CD14-positive monocyte (primary cell): Measurements from ENCODE around the gene SH3RF1. TPM values are rescaled to one million over a fixed set of nuclear protein-coding genes. Genes with fewer than 3 reads are reported as not detected.

ENCODE experiments used
- DNase-seq, 3 donors: peaks; one replicate each; pipeline ENCODE4 v3.0.0-alpha.2; 2011 to 2022
- H2AFZ ChIP-seq: 2 replicates; pipeline ENCODE4 v1.6.0; 2012; ENCODE audit warnings: mild to moderate bottlenecking, low read depth, low read length, inconsistent platforms; ENCODE audit not compliant: insufficient read depth, poor library complexity, severe bottlenecking
- H3K27ac ChIP-seq, 2 donors: 1 replicate in 1 of 2; 2 replicates in 1 of 2; pipeline ENCODE4 v1.5.1; 2012 to 2013; ENCODE audit warnings: low read length in 2 of 2, control low read depth in 1 of 2, inconsistent platforms in 1 of 2, low read depth in 1 of 2, mild to moderate bottlenecking in 1 of 2
- H3K27me3 ChIP-seq, 2 donors: one replicate each; pipeline versions ENCODE4 v1.6.0 to v1.6.1; 2011 to 2013; ENCODE audit warnings: low read length in 2 of 2; ENCODE audit not compliant: control insufficient read depth in 2 of 2, insufficient read depth in 2 of 2
- H3K36me3 ChIP-seq, 2 donors: replicated peaks in 1 of 2; 1 replicate in 1 of 2; 2 replicates in 1 of 2; pipeline versions ENCODE4 v1.5.1 to v1.6.1; 2012 to 2013; ENCODE audit warnings: low read length in 2 of 2, control low read depth in 1 of 2, inconsistent platforms in 1 of 2, mild to moderate bottlenecking in 1 of 2; ENCODE audit not compliant: insufficient read depth in 2 of 2, control insufficient read depth in 1 of 2
- H3K4me1 ChIP-seq, 2 donors: 1 replicate in 1 of 2; 2 replicates in 1 of 2; pipeline versions ENCODE4 v1.5.1 to v1.6.1; 2012 to 2013; ENCODE audit warnings: low read length in 2 of 2, control low read depth in 1 of 2, inconsistent platforms in 1 of 2, mild to moderate bottlenecking in 1 of 2, moderate library complexity in 1 of 2; ENCODE audit not compliant: insufficient read depth in 2 of 2, control insufficient read depth in 1 of 2
- H3K4me2 ChIP-seq: replicated peaks from 2 replicates; pipeline ENCODE3; 2012; ENCODE audit warnings: low read length, moderate library complexity, mild to moderate bottlenecking; ENCODE audit not compliant: poor library complexity, severe bottlenecking; ENCODE audit errors: extremely low read depth
- H3K4me3 ChIP-seq, 3 experiments: fragments of 200-600 bp in 1 of 3; sonication (generic) in 1 of 3; replicated peaks in 1 of 3; 1 replicate in 2 of 3; 2 replicates in 1 of 3; pipeline ENCODE4 v1.5.1; 2011 to 2013; ENCODE audit warnings: low read length in 3 of 3, mild to moderate bottlenecking in 3 of 3, control low read depth in 2 of 3, low read depth in 2 of 3, inconsistent platforms in 1 of 3, moderate library complexity in 1 of 3
- H3K79me2 ChIP-seq: 2 replicates; pipeline ENCODE4 v1.6.0; 2012; ENCODE audit warnings: mild to moderate bottlenecking, control low read depth, inconsistent platforms, low read length, moderate library complexity; ENCODE audit not compliant: insufficient read depth
- H3K9ac ChIP-seq: 2 replicates; pipeline ENCODE4 v1.6.0; 2017; ENCODE audit warnings: low read length, mild to moderate bottlenecking; ENCODE audit not compliant: insufficient read depth, poor library complexity, severe bottlenecking
- H3K9me3 ChIP-seq, 2 donors: replicated peaks in 1 of 2; 1 replicate in 1 of 2; 2 replicates in 1 of 2; pipeline versions ENCODE4 v1.5.1 to v1.6.1; 2012 to 2013; ENCODE audit warnings: low read length in 2 of 2, control low read depth in 1 of 2; ENCODE audit not compliant: control insufficient read depth in 1 of 2, insufficient read depth in 1 of 2
- H4K20me1 ChIP-seq: 2 replicates; pipeline ENCODE4 v1.6.0; 2012; ENCODE audit warnings: mild to moderate bottlenecking, low read length, control low read depth, moderate library complexity; ENCODE audit not compliant: insufficient read depth
- H3K27ac Mint-ChIP-seq, 7 donors: one replicate each; pipeline ENCODE4 v1.8.0; 2020; ENCODE audit warnings: mild to moderate bottlenecking in 7 of 7, mixed read lengths in 7 of 7, moderate library complexity in 6 of 7, inconsistent platforms in 2 of 7
- H3K27me3 Mint-ChIP-seq, 3 donors: one replicate each; pipeline ENCODE4 v1.8.0; 2021 to 2022; ENCODE audit warnings: low read depth in 3 of 3, mild to moderate bottlenecking in 3 of 3, mixed read lengths in 3 of 3, moderate library complexity in 3 of 3, inconsistent platforms in 1 of 3
- H3K36me3 Mint-ChIP-seq, 2 donors: one replicate each; pipeline ENCODE4 v1.8.0; 2020; ENCODE audit warnings: mixed read lengths in 2 of 2, inconsistent platforms in 1 of 2, mild to moderate bottlenecking in 1 of 2
- H3K4me1 Mint-ChIP-seq: one replicate; pipeline ENCODE4 v1.8.0; 2020; ENCODE audit warnings: mild to moderate bottlenecking, mixed read lengths
- H3K4me3 Mint-ChIP-seq, 2 donors: one replicate each; pipeline ENCODE4 v1.8.0; 2020; ENCODE audit warnings: mild to moderate bottlenecking in 2 of 2, mixed read lengths in 2 of 2, moderate library complexity in 1 of 2
- H3K9me3 Mint-ChIP-seq, 7 donors: one replicate each; pipeline ENCODE4 v1.8.0; 2020 to 2022; ENCODE audit warnings: mixed read lengths in 7 of 7, mild to moderate bottlenecking in 6 of 7, moderate library complexity in 6 of 7, inconsistent platforms in 2 of 7
- WGBS: methylation state at CpG from one replicate; pipeline ENCODE4 v1.1.5; 2013; ENCODE audit warnings: missing lambda C conversion rate; ENCODE audit not compliant: insufficient coverage; 5-methylcytosine and 5-hydroxymethylcytosine counted together
- intact Hi-C, 2 donors: fragments of 100-400 bp; cut with micrococcal nuclease; formaldehyde crosslinking; loops; one replicate each; pipeline versions ENCODE4 v1.15.0 to v1.15.1; 2023
- polyA plus RNA-seq, 3 donors: library from polyadenylated mRNA; depleted of rRNA in 1 of 3; unstranded in 2 of 3; stranded (reverse) in 1 of 3; fragments of 300-500 nt in 2 of 3; fragments of >200 nt in 1 of 3; fragmentation: Illumina TruSeq in 2 of 3; gene quantifications; 1 replicate in 2 of 3; 2 replicates in 1 of 3; pipeline ENCODE4 v1.2.3, GENCODE V29; 2012 to 2021
- TF ChIP-seq, protein P1 (sequence below): fragments of 200-600 bp; IDR thresholded peaks from one replicate; pipeline ENCODE4 v1.8.0; 2022; ENCODE audit warnings: antibody characterized with exemption, mild to moderate bottlenecking

SH3RF1 gene
- polyA plus RNA-seq, 3 donors: 3.1 to 4.7 (median 4.4) TPM

DNA sequence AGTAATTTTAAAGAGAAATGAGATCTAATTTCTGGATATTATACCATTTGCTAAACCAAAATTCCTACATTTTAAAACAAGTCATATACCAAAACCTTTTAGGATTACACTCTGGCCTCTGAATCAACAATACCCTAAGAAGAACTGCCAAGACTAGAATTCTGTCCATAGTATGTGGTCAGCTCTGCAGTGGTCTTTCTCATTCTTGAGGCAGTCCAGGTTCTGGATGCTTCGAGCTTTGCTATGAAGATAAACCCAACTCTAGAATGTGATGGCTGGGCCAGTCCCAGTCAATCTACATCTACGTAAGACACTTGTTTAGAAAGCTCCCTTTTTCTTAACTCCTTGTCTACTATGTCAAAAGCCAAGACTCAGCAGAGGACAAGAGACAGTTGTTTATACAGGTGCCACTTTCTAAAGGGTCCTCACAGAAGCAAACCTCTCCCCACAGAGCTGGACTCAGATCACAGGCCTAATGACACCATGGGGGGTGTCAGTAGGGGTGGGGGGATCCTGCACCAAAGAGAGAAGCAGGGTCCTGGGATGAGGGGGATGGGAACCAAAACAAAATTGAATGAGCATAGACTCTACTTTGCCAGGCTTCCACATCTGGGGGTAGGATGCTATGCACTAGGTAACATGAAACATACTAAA lies 63.2 kb downstream of the SH3RF1 start:
- H4K20me1 ChIP-seq: no peaks in the 10 kb centered on the region
- H3K27ac Mint-ChIP-seq: peak overlapping the region in 1 of 7 donors; percentile 54
- no peak overlapping the region for H3K9ac ChIP-seq
- H3K27ac ChIP-seq: no peak overlapping the region
- peaks cover 0 to 2% (median 0%) of the 10 kb centered on the region in 7 donors for H3K9me3 Mint-ChIP-seq
- H3K4me1 Mint-ChIP-seq: peaks cover 22% of the 10 kb centered on the region
- H3K27me3 Mint-ChIP-seq: peaks cover 0 to 3% (median 1%) of the 10 kb centered on the region in 3 donors
- H3K4me1 ChIP-seq: peaks cover 13 to 15% of the 10 kb centered on the region in 2 donors
- no peaks in the 10 kb centered on the region for H3K36me3 ChIP-seq
- intact Hi-C loops: no loop called here
- no peak overlapping the region for H3K4me3 ChIP-seq
- no peaks in the 10 kb centered on the region for H3K9me3 ChIP-seq
- H3K36me3 Mint-ChIP-seq: peaks cover 3 to 4% of the 10 kb centered on the region in 2 donors
- no peak overlapping the region for H3K4me2 ChIP-seq
- no peaks in the 10 kb centered on the region for H3K27me3 ChIP-seq
- no peak overlapping the region for H2AFZ ChIP-seq
- TF ChIP-seq, protein P1, sequence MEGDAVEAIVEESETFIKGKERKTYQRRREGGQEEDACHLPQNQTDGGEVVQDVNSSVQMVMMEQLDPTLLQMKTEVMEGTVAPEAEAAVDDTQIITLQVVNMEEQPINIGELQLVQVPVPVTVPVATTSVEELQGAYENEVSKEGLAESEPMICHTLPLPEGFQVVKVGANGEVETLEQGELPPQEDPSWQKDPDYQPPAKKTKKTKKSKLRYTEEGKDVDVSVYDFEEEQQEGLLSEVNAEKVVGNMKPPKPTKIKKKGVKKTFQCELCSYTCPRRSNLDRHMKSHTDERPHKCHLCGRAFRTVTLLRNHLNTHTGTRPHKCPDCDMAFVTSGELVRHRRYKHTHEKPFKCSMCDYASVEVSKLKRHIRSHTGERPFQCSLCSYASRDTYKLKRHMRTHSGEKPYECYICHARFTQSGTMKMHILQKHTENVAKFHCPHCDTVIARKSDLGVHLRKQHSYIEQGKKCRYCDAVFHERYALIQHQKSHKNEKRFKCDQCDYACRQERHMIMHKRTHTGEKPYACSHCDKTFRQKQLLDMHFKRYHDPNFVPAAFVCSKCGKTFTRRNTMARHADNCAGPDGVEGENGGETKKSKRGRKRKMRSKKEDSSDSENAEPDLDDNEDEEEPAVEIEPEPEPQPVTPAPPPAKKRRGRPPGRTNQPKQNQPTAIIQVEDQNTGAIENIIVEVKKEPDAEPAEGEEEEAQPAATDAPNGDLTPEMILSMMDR: no peak
- H3K4me3 Mint-ChIP-seq: no peak overlapping the region
- WGBS: 100% methylated on average over 1 of the region's 2 CpGs
- peaks cover 14% of the 10 kb centered on the region for H3K79me2 ChIP-seq
- no peak for DNase-seq

DNA sequence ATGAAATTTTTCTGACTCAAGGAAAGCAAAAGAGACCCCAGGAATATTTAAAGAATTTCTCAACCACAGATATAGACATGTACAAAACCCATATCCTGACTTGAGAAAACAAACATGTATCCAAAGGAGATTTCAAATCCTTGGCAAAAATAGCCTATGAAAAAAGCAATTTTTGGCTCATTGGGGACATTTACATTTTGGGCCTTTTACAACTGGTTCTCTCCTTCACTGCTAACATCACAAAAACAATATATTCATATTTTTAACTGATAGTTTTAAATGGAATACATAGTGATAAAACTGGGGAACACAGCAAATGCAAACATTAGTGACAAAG lies 65.0 kb downstream of the SH3RF1 start:
- TF ChIP-seq, protein P1: no peak
- H3K27ac ChIP-seq: no peak overlapping the region
- no peak overlapping the region for H3K4me3 ChIP-seq
- Mint-ChIP-seq H3K27ac (peak overlapping the region in 1 of 7 donors; percentile 20), H3K36me3 (peaks cover 3 to 5% of the 10 kb centered on the region in 2 donors), H3K27me3 (peaks cover 0 to 3% (median 1%) of the 10 kb centered on the region in 3 donors), H3K4me3 (no peak overlapping the region), H3K4me1 (peaks cover 9% of the 10 kb centered on the region), H3K9me3 (peaks cover 0 to 2% (median 0%) of the 10 kb centered on the region in 7 donors)
- no peak overlapping the region for H3K9ac ChIP-seq
- H2AFZ ChIP-seq: no peak overlapping the region
- intact Hi-C loops: no loop called here
- DNase-seq: no peak
- H3K4me2 ChIP-seq: no peak overlapping the region
- no peaks in the 10 kb centered on the region for H3K9me3 ChIP-seq
- H4K20me1 ChIP-seq: no peaks in the 10 kb centered on the region
- peaks cover 18% of the 10 kb centered on the region for H3K79me2 ChIP-seq
- peaks cover 6 to 10% of the 10 kb centered on the region in 2 donors for H3K4me1 ChIP-seq
- no peaks in the 10 kb centered on the region for H3K36me3 ChIP-seq
- H3K27me3 ChIP-seq: no peaks in the 10 kb centered on the region
